Psoas muscle (tissue), 8 donors: ENCODE results near the gene DIP2C. TPM values are rescaled to one million over a fixed set of nuclear protein-coding genes. Genes with fewer than 3 reads are reported as not detected.
"Not testable (repeated sequence)": the region's sequence is repeated elsewhere in the genome, so short reads cannot be mapped to it uniquely, and the experiment has no call there.

Source experiments
- ATAC-seq, 4 donors: fragments of 200-7000 bp; cut with Tn5 transposase; one replicate each; pipeline ENCODE4 v1.9.1; 2020; ENCODE audit warnings: moderate library complexity in 3 of 4, mild to moderate bottlenecking in 2 of 4
- DNase-seq, 2 donors: peaks; one replicate each; pipeline ENCODE4 v3.0.0-alpha.2; 2020
- H3K27ac ChIP-seq: fragments of 200-600 bp; one replicate; pipeline ENCODE4 v1.8.0; 2022
- H3K27me3 ChIP-seq, 3 donors: fragments of 200-600 bp in 1 of 3; one replicate each; pipeline versions ENCODE4 v1.6.1 to v1.8.0; 2013 to 2022; ENCODE audit warnings: low read length in 2 of 3, mild to moderate bottlenecking in 2 of 3, moderate library complexity in 1 of 3; ENCODE audit not compliant: insufficient read depth in 3 of 3
- H3K36me3 ChIP-seq, 2 donors: fragments of 200-600 bp in 1 of 2; one replicate each; pipeline versions ENCODE4 v1.6.1 to v1.8.0; 2013 to 2022; ENCODE audit warnings: low read depth in 1 of 2, mild to moderate bottlenecking in 1 of 2, moderate library complexity in 1 of 2; ENCODE audit not compliant: insufficient read depth in 1 of 2
- H3K4me1 ChIP-seq: fragments of 200-600 bp; one replicate; pipeline ENCODE4 v1.8.0; 2022
- H3K4me3 ChIP-seq: fragments of 200-600 bp; one replicate; pipeline ENCODE4 v1.8.0; 2022; ENCODE audit warnings: mild to moderate bottlenecking
- H3K9me3 ChIP-seq: fragments of 200-600 bp; one replicate; pipeline ENCODE4 v1.8.0; 2022
- WGBS, 3 donors: extraction: QIAGEN DNeasy Blood & Tissue Kit; methylation state at CpG; one replicate each; pipeline versions ENCODE4 v1.1.6 to v1.1.7; 2013; 5-methylcytosine and 5-hydroxymethylcytosine counted together
- intact Hi-C, 2 donors: fragments of 100-400 bp; cut with DNase I; formaldehyde crosslinking; loops; one replicate each; pipeline versions ENCODE4 v1.11.0 to v1.14.2; 2022
- polyA plus RNA-seq, 3 donors: library from polyadenylated mRNA; stranded (reverse); fragments of 200-250 nt; gene quantifications; one replicate each; pipeline ENCODE4 v1.2.3, GENCODE V29; 2013
- total RNA-seq, 4 donors: library from RNA; stranded (reverse); fragmentation: NEBNext Ultra II Directional in 2 of 4; extraction: Animal tissue kit (Norgen Biotek cat#: 25700) in 2 of 4; gene quantifications; one replicate each; pipeline versions ENCODE4 v1.2.1 to v1.2.4, GENCODE V29; 2021 to 2023
- TF ChIP-seq, protein P1 (sequence below): fragments of 200-600 bp; IDR thresholded peaks from one replicate; pipeline ENCODE4 v1.8.0; 2022; ENCODE audit warnings: antibody characterized with exemption
- donor health status: healthy with polysubstance abuse.
- donor health status: DM: no; HTN: no; CAD: no; lungs with moderate emphysema.
- donor health status: Bipolar disorder and iron deficiency.
- donor health status: healthy.
- donor health status: DM: yes; HTN: yes; CAD: no.
- donor health status: DM: no; HTN: no; CAD: no.
- donor health status: DM: no; HTN: no; CAD: no.
- donor health status: DM: yes; HTN: yes; CAD: no.

Gene DIP2C
- total and polyA plus RNA-seq, 7 donors: 7.7 to 32.0 (median 25.0) TPM

DNA sequence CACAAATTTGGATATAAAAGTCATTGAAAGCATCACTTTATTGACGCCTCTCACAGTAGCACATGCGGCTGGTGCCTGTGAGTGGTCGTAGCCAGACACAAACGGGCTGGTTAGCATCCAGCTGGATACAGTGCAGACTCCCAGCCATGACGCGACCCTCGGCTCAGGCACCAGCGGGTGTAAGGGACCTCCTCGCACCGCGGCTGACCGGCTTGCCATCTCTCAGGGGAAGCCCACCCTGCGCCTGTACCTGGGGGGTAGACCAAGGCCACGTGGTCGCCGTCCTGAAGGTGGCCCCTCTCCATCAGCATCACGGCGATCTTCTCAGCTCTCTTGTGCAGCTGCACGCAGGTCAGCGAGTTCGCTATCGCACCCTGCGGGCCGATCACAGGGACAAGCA is 340.4 kb downstream of the DIP2C start:
- Histone ChIP-seq H3K4me1 (no peaks in the 10 kb centered on the region), H3K36me3 (peaks cover 0 to 60% of the 10 kb centered on the region in 2 donors), H3K9me3 (no peaks in the 10 kb centered on the region), H3K27ac (no peak overlapping the region), H3K27me3 (no peaks in the 10 kb centered on the region), H3K4me3 (no peak overlapping the region)
- DNase-seq (no peak), ATAC-seq (no peak)
- intact Hi-C loops: no loop called here
- TF ChIP-seq, protein P1, sequence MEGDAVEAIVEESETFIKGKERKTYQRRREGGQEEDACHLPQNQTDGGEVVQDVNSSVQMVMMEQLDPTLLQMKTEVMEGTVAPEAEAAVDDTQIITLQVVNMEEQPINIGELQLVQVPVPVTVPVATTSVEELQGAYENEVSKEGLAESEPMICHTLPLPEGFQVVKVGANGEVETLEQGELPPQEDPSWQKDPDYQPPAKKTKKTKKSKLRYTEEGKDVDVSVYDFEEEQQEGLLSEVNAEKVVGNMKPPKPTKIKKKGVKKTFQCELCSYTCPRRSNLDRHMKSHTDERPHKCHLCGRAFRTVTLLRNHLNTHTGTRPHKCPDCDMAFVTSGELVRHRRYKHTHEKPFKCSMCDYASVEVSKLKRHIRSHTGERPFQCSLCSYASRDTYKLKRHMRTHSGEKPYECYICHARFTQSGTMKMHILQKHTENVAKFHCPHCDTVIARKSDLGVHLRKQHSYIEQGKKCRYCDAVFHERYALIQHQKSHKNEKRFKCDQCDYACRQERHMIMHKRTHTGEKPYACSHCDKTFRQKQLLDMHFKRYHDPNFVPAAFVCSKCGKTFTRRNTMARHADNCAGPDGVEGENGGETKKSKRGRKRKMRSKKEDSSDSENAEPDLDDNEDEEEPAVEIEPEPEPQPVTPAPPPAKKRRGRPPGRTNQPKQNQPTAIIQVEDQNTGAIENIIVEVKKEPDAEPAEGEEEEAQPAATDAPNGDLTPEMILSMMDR: no peak
- WGBS, 3 donors: 95 to 96% (median 96%) methylated on average over 24 of the region's 24 CpGs

DNA sequence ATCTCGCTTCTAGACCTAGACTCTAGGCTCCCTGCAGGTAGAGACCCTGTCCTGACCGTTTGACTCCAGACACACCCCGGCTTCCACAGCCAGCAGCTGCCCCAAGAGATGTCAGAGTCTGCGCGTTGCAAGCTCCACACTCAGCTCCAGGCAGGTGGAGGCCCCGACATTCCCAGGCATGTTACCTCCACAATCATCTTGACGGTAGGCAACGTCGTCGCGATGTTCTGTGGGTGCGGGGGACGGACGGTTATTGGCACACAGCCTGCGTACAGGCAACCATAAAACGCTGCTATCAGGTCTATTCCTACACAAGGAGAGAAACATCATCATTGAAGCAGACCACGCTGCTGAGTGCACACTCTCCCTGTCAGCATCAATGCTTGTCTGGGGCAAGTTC is 341.0 kb downstream of the DIP2C start:
- Histone ChIP-seq H3K4me3 (no peak overlapping the region), H3K27me3 (no peaks in the 10 kb centered on the region), H3K36me3 (peaks cover 0 to 60% of the 10 kb centered on the region in 2 donors), H3K4me1 (no peaks in the 10 kb centered on the region), H3K9me3 (no peaks in the 10 kb centered on the region), H3K27ac (no peak overlapping the region)
- TF ChIP-seq, protein P1: no peak
- 95 to 96% (median 96%) methylated on average over 17 of the region's 17 CpGs for WGBS, 3 donors
- ATAC-seq (no peak), DNase-seq (no peak)
- intact Hi-C loops: no loop called here

DNA sequence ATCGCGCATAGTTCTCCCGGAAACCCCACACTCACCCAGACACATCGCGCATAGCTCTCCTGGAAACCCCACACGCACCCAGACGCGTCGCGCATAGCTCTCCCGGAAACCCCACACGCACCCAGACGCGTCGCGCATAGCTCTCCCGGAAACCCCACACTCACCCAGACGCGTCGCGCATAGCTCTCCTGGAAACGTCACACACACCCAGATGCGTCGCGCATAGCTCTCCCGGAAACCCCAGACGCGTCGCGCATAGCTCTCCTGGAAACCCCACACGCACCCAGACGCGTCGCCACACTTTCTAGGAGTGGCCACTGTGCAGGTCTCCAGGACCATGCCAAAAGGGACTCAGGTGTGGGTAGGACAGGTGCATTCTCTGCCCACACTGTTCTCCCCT is 341.7 kb downstream of the DIP2C start:
- intact Hi-C loops, H3K27me3 ChIP-seq, H3K27ac ChIP-seq, H3K4me3 ChIP-seq, H3K4me1 ChIP-seq, DNase-seq, ATAC-seq, H3K9me3 ChIP-seq: not testable (repeated sequence)
- WGBS, 3 donors: 92 to 95% (median 95%) methylated on average over 31 to 34 of the region's 34 CpGs
- H3K36me3 ChIP-seq: peaks cover 0 to 60% of the 10 kb centered on the region in 2 donors

DNA sequence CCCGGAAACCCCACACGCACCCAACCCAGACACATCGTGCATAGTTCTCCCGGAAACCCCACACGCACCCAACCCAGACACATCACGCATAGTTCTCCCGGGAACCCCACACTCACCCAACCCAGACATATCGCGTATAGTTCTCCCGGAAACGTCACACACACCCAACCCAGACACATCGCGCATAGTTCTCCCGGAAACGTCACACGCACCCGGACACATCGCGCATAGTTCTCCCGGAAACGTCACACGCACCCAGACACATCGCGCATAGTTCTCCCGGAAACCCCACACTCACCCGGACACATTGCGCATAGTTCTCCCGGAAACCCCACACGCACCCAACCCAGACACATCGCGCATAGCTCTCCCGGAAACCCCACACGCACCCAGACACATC is 342.3 kb downstream of the DIP2C start:
- ATAC-seq, DNase-seq, H3K27me3 ChIP-seq, H3K4me3 ChIP-seq, H3K9me3 ChIP-seq, H3K27ac ChIP-seq, H3K4me1 ChIP-seq, intact Hi-C loops: not testable (repeated sequence)
- 89 to 90% (median 89%) methylated on average over 33 of the region's 33 CpGs for WGBS, 3 donors
- H3K36me3 ChIP-seq: peaks cover 0 to 60% of the 10 kb centered on the region in 2 donors

DNA sequence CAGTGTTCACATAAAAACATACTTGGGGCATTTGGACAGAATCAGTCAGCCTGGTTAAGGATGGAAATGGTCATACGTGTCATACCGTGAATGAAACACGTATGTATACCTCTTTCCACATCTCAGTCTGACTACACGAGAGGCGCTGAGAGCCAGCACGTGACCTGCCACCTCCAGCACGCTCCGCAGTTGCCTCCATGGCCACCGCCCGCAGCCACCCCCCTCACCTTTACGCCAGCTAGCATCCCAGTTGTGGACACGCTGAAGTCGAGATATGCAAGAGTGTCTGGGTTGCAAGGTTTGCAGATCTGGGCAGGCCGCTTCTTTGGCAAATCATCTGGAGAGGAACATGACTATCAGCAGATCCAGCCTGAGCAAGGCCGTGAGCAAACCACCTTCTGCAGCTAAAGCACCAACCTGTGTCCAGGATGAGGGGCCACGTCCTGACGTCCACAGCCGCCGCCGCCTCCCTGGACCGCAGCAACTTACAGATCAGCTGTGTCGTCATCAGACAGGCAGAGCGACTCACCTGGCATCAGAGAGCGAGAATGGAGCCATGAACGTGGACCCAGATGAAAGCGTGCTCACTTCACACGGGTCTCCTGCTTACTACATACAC is 344.8 kb downstream of the DIP2C start:
- 95 to 97% (median 96%) methylated on average over 27 of the region's 27 CpGs for WGBS, 3 donors
- Histone ChIP-seq H3K36me3 (peaks cover 0 to 69% of the 10 kb centered on the region in 2 donors), H3K4me1 (no peaks in the 10 kb centered on the region), H3K27me3 (no peaks in the 10 kb centered on the region), H3K9me3 (no peaks in the 10 kb centered on the region), H3K4me3 (no peak overlapping the region), H3K27ac (no peak overlapping the region)
- TF ChIP-seq, protein P1: no peak
- intact Hi-C loops: no loop called here
- DNase-seq (no peak), ATAC-seq (no peak)
